A549 (cell line): ENCODE results near the gene TRUB1. TPM values are rescaled to one million over a fixed set of nuclear protein-coding genes. Genes with fewer than 3 reads are reported as not detected.

Source experiments
- ATAC-seq, 2 experiments: fragments of 200-7000 bp in 1 of 2; fragments of >200 bp in 1 of 2; cut with Nextera tagmentation in 1 of 2; cut with Tn5 transposase in 1 of 2; 3 replicates each; pipeline versions ENCODE4 v1.8.0 to v1.9.1; 2018 to 2020; ENCODE audit warnings: mild to moderate bottlenecking in 1 of 2, moderate library complexity in 1 of 2
- CTCF ChIA-PET: fragments of 300-600 bp; sonication (Branson Sonifier 250); formaldehyde crosslinking; extraction: SDS; loops from one replicate; lab custom pipeline; 2021; ENCODE audit warnings: antibody characterized with exemption, inconsistent platforms; lab: Yijun Ruan, JAX
- POLR2A ChIA-PET: fragments of 350-600 bp; formaldehyde crosslinking; extraction: SDS; loops from one replicate; lab custom pipeline; 2021; ENCODE audit warnings: antibody characterized with exemption, inconsistent platforms; lab: Yijun Ruan, JAX
- DNase-seq, 2 experiments: peaks; one replicate each; pipeline versions ENCODE4 v3.0.0 to v3.0.0-alpha.2; 2011 to 2016; ENCODE audit warnings: low read depth in 1 of 2, low spot score in 1 of 2
- FAIRE-seq: peaks from 2 replicates; lab custom pipeline; 2011; peaks lifted over from hg19 to GRCh38; lab: Jason Lieb, UNC
- H3K27ac ChIP-seq, 2 experiments: fragments of >200 bp; sonication (Bioruptor Twin); formaldehyde crosslinking; 3 replicates each; pipeline ENCODE4 v1.5.1; 2016 to 2017
- H3K4me1 ChIP-seq: fragments of >200 bp; sonication (Bioruptor Twin); formaldehyde crosslinking; 3 replicates; pipeline ENCODE4 v1.6.1; 2016
- H3K4me2 ChIP-seq: fragments of >200 bp; sonication (Bioruptor Twin); formaldehyde crosslinking; 3 replicates; pipeline ENCODE4 v1.6.1; 2016
- H3K4me3 ChIP-seq: fragments of >200 bp; sonication (Bioruptor Twin); formaldehyde crosslinking; 3 replicates; pipeline ENCODE4 v1.5.1; 2016
- H3K9me3 ChIP-seq: fragments of >200 bp; sonication (Bioruptor Twin); formaldehyde crosslinking; 3 replicates; pipeline ENCODE4 v1.6.1; 2016
- CHD2 ChIP-seq: fragments of 150-350 bp; IDR thresholded peaks from 2 replicates; pipeline ENCODE4 v1.6.1; 2014; ENCODE audit warnings: low read length; ENCODE audit not compliant: partially characterized antibody
- CHD4 ChIP-seq: fragments of 200-600 bp; sonication (generic); IDR thresholded peaks from 2 replicates; pipeline ENCODE4 v1.6.1; 2016; ENCODE audit warnings: antibody characterized with exemption, mild to moderate bottlenecking, borderline replicate concordance
- EHF ChIP-seq: fragments of 250-450 bp; sonication (Bioruptor Pico); IDR thresholded peaks from 2 replicates; pipeline ENCODE4 v1.5.0; 2020; ENCODE audit warnings: mild to moderate bottlenecking
- EHMT2 ChIP-seq: fragments of 200-600 bp; sonication (generic); IDR thresholded peaks from 2 replicates; pipeline ENCODE4 v1.6.1; 2016; ENCODE audit warnings: antibody characterized with exemption, low read depth, mild to moderate bottlenecking, moderate library complexity
- FOSB ChIP-seq: fragments of 250-450 bp; sonication (Bioruptor Pico); IDR thresholded peaks from 2 replicates; pipeline ENCODE4 v1.5.0; 2020; ENCODE audit warnings: mild to moderate bottlenecking, moderate library complexity
- FOSL2 ChIP-seq, 2 experiments: fragments of 450-650 bp in 1 of 2; fragments of >200 bp in 1 of 2; sonication (Bioruptor Twin) in 1 of 2; formaldehyde crosslinking; IDR thresholded peaks; 2 replicates each; pipeline versions ENCODE4 v1.5.0 to v1.6.1; 2016 to 2020; ENCODE audit warnings: mild to moderate bottlenecking in 1 of 2, moderate library complexity in 1 of 2
- GATA3 ChIP-seq: IDR thresholded peaks from 2 replicates; pipeline ENCODE4 v1.6.1; 2012; ENCODE audit warnings: borderline replicate concordance
- HDAC2 ChIP-seq: fragments of 200-600 bp; sonication (generic); IDR thresholded peaks from 2 replicates; pipeline ENCODE4 v1.6.1; 2016
- HEYL ChIP-seq: fragments of 250-450 bp; sonication (Bioruptor Pico); IDR thresholded peaks from 2 replicates; pipeline ENCODE4 v1.8.0; 2021; ENCODE audit warnings: mild to moderate bottlenecking, moderate library complexity
- HOXA7 ChIP-seq: fragments of 250-450 bp; sonication (Bioruptor Pico); IDR thresholded peaks from 2 replicates; pipeline ENCODE4 v1.5.0; 2020; ENCODE audit warnings: mild to moderate bottlenecking, moderate library complexity
- JUNB ChIP-seq: fragments of >200 bp; sonication (Bioruptor Twin); formaldehyde crosslinking; IDR thresholded peaks from 2 replicates; pipeline ENCODE4 v1.6.1; 2016
- KDM5A ChIP-seq: fragments of 200-600 bp; sonication (generic); IDR thresholded peaks from 2 replicates; pipeline ENCODE4 v1.6.1; 2016; ENCODE audit warnings: antibody characterized with exemption, mild to moderate bottlenecking
- MAFK ChIP-seq: fragments of 450-650 bp; IDR thresholded peaks from 2 replicates; pipeline ENCODE4 v1.6.1; 2014; ENCODE audit not compliant: partially characterized antibody
- MYC ChIP-seq: IDR thresholded peaks from 2 replicates; pipeline ENCODE4 v1.6.1; 2012; ENCODE audit warnings: mild to moderate bottlenecking, inconsistent platforms, low read length, improper control_type of control experiment, borderline replicate concordance
- PHF8 ChIP-seq: fragments of 200-600 bp; sonication (generic); IDR thresholded peaks from 2 replicates; pipeline ENCODE4 v1.6.1; 2016; ENCODE audit warnings: low read depth, mild to moderate bottlenecking, antibody characterized with exemption, moderate library complexity, borderline replicate concordance
- RAD21 ChIP-seq, 2 experiments: fragments of >200 bp in 1 of 2; sonication (Bioruptor Twin) in 1 of 2; formaldehyde crosslinking in 1 of 2; IDR thresholded peaks in 1 of 2; conservative IDR thresholded peaks in 1 of 2; 2 replicates in 1 of 2; 3 replicates in 1 of 2; pipeline ENCODE4 v1.6.1; 2012 to 2018; ENCODE audit warnings: inconsistent platforms in 1 of 2
- RARB ChIP-seq: fragments of 250-450 bp; sonication (Bioruptor Pico); IDR thresholded peaks from 2 replicates; pipeline ENCODE4 v1.8.0; 2021; ENCODE audit warnings: mild to moderate bottlenecking, moderate library complexity
- RNF2 ChIP-seq: fragments of 200-600 bp; sonication (generic); IDR thresholded peaks from 2 replicates; pipeline ENCODE4 v1.6.1; 2016; ENCODE audit warnings: low read depth, mild to moderate bottlenecking, antibody characterized with exemption, moderate library complexity, borderline replicate concordance
- SMC3 ChIP-seq: fragments of >200 bp; sonication (Bioruptor Twin); formaldehyde crosslinking; IDR thresholded peaks from 3 replicates; pipeline ENCODE4 v1.6.1; 2018; ENCODE audit warnings: inconsistent platforms
- SREBF2 ChIP-seq: fragments of 450-650 bp; IDR thresholded peaks from 2 replicates; pipeline ENCODE4 v1.6.1; 2014; ENCODE audit warnings: mild to moderate bottlenecking, moderate library complexity
- TFCP2L1 ChIP-seq: fragments of 250-450 bp; sonication (Bioruptor Pico); IDR thresholded peaks from 2 replicates; pipeline ENCODE4 v1.5.0; 2021; ENCODE audit warnings: mild to moderate bottlenecking
- TP53 ChIP-seq: fragments of 250-450 bp; sonication (Bioruptor Pico); IDR thresholded peaks from 2 replicates; pipeline ENCODE4 v1.5.0; 2021; ENCODE audit warnings: mild to moderate bottlenecking, moderate library complexity
- ZC3H11A ChIP-seq: fragments of 450-650 bp; IDR thresholded peaks from 2 replicates; pipeline ENCODE4 v1.6.1; 2014; ENCODE audit warnings: antibody characterized with exemption, mild to moderate bottlenecking
- ZFP36 ChIP-seq: fragments of 450-650 bp; IDR thresholded peaks from 2 replicates; pipeline ENCODE4 v1.6.1; 2014; ENCODE audit warnings: borderline replicate concordance; ENCODE audit not compliant: partially characterized antibody
- ZNF302 ChIP-seq: fragments of 250-450 bp; sonication (Bioruptor Pico); IDR thresholded peaks from 2 replicates; pipeline ENCODE4 v1.9.0; 2021; ENCODE audit warnings: inconsistent platforms, mild to moderate bottlenecking, moderate library complexity
- ZSCAN20 ChIP-seq: fragments of 250-450 bp; sonication (Bioruptor Pico); IDR thresholded peaks from 2 replicates; pipeline ENCODE4 v1.8.0; 2022; ENCODE audit warnings: mild to moderate bottlenecking, moderate library complexity
- WGBS: methylation state at CpG from one replicate; pipeline ENCODE4 v1.1.6; 2017; ENCODE audit errors: missing lambda C conversion rate; 5-methylcytosine and 5-hydroxymethylcytosine counted together
- polyA plus RNA-seq, 4 experiments: library from polyadenylated mRNA; depleted of rRNA in 3 of 4; stranded (reverse); fragments of >200 nt; fragmentation: RNase III in 1 of 4; extraction: RNeasy Plus Mini Kit Qiagen cat#74134 plus additional on column Dnase treatment in 1 of 4; gene quantifications; 2 replicates in 3 of 4; 3 replicates in 1 of 4; pipeline ENCODE4 v1.2.3, GENCODE V29; 2011 to 2017
- TF ChIP-seq, protein P1 (sequence below): fragments of 250-450 bp; sonication (Bioruptor Pico); IDR thresholded peaks from 2 replicates; pipeline ENCODE4 v1.5.0; 2021; ENCODE audit warnings: mild to moderate bottlenecking, moderate library complexity, borderline replicate concordance
- TF ChIP-seq, protein P2 (sequence below): fragments of 250-450 bp; sonication (Bioruptor Pico); IDR thresholded peaks from 2 replicates; pipeline ENCODE4 v1.5.0; 2020; ENCODE audit warnings: low read depth, mild to moderate bottlenecking, moderate library complexity
- TF ChIP-seq, protein P3 (sequence below): fragments of 150-350 bp; IDR thresholded peaks from 2 replicates; pipeline ENCODE4 v1.6.1; 2014; ENCODE audit warnings: low read depth, mild to moderate bottlenecking, low read length

The TRUB1 gene
- polyA plus RNA-seq, 2 of the 4 experiments (the other 2 are of a cell fraction), result 19.5 to 40.4 TPM

DNA sequence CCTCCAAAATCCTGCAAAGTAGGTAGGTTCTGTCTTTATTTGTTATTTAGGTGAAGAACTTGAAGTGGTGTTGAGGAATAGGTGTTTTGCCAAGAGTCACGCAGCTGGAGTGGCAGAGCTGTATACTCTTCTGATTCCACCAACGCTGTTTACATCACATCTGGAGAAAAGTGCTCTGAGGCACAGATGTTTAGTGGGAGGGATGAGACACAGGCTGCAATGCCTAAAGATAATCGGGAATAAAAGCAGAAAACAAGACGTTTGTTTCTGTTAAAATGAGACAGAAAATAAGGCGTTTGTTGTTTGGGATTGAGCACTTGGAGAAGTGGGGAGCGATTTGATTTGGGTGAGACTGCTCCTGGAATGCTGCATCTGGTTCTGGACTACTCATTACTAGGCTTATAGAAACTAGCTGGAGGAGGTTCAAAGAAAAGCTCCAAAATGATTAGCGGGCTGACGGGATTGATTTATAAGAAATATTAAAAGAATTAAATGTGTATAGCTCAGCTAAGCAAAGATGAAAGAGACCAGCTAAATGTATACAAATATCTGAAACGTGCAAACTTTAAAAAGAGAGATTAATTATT, 54.3 kb downstream of the TRUB1 start:
- Histone ChIP-seq H3K27ac (no peak overlapping the region), H3K4me1 (no peaks in the 10 kb centered on the region), H3K4me2 (no peak overlapping the region), H3K4me3 (no peak overlapping the region), H3K9me3 (no peaks in the 10 kb centered on the region)
- TF ChIP-seq HEYL (no peak), KDM5A (no peak), FOSB (CRISPR knock-in tag) (no peak), EHF (CRISPR knock-in tag) (no peak), HOXA7 (CRISPR knock-in tag) (no peak), GATA3 (no peak), EHMT2 (no peak), HDAC2 (no peak), RAD21 (conservative IDR thresholded peaks at IDR 0.05 in 1 of 2, IDR thresholded peaks at IDR 0.05 in 1 of 2) (no peak), ZC3H11A (no peak), SREBF2 (no peak), TP53 (CRISPR knock-in tag) (no peak), FOSL2 (IDR thresholded peaks at IDR 0.05) (no peak), FOSL2 (CRISPR knock-in tag; IDR thresholded peaks at IDR 0.05) (no peak), ZNF302 (CRISPR knock-in tag) (no peak)
- TF ChIP-seq, protein P1, sequence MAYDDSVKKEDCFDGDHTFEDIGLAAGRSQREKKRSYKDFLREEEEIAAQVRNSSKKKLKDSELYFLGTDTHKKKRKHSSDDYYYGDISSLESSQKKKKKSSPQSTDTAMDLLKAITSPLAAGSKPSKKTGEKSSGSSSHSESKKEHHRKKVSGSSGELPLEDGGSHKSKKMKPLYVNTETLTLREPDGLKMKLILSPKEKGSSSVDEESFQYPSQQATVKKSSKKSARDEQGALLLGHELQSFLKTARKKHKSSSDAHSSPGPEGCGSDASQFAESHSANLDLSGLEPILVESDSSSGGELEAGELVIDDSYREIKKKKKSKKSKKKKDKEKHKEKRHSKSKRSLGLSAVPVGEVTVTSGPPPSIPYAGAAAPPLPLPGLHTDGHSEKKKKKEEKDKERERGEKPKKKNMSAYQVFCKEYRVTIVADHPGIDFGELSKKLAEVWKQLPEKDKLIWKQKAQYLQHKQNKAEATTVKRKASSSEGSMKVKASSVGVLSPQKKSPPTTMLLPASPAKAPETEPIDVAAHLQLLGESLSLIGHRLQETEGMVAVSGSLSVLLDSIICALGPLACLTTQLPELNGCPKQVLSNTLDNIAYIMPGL (CRISPR knock-in tag), result no peak
- TF ChIP-seq, protein P2, sequence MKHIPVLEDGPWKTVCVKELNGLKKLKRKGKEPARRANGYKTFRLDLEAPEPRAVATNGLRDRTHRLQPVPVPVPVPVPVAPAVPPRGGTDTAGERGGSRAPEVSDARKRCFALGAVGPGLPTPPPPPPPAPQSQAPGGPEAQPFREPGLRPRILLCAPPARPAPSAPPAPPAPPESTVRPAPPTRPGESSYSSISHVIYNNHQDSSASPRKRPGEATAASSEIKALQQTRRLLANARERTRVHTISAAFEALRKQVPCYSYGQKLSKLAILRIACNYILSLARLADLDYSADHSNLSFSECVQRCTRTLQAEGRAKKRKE (CRISPR knock-in tag), result no peak
- 69% methylated on average over 9 of the region's 9 CpGs for whole genome bisulfite sequencing
- FAIRE-seq (no peak), DNase-seq (no peak), ATAC-seq (no peak)
- ChIA-PET POLR2A (no interaction called here), CTCF (interaction anchor here (0.5 kb wide), 1 partner anchor 9 kb away, joined by 3 read pairs; no protein-coding TSS in a partner anchor)

DNA sequence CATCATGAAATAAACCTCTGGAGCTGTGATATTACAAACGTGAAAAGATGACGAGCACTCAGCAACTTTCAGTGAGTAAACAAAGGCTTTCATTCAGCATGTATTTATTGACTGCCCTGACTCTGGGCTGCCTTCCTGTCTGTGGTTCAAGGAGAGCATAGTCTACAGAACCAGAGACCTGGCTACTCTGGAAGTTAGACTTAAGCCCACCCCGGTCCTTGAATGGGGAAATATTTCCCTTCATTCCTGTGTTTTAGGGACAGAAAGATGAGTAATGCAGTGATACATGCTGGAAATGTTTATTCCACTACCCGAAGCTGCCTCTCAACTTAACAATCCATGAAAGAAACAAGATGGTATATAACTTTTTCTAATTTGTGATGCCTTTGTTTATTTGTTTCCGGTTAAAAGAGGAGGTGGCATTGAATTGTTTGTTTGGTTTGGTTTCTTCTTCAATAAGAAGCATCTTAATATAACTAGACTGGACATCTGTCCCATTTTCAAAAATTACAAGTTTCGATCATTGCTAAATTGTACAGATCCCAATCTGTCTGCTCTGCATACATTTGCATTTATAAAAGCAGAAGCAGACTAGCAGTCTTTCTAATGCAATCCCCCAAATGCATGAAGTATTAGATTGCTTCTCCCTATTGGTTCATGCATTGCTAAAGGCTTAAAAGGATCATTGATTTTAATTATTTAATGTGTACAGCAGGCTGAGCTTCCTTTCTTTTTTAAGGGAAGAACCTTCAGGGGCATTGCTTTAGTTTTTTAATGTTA, 57.7 kb downstream of the TRUB1 start:
- no peak for ATAC-seq
- CTCF ChIA-PET, result interaction anchor here (1.2 kb wide), 1 partner anchor 21 kb away, joined by 3 read pairs; no protein-coding TSS in a partner anchor
- POLR2A ChIA-PET, result no interaction called here
- Histone ChIP-seq H3K4me1 (no peaks in the 10 kb centered on the region), H3K27ac (no peak overlapping the region), H3K9me3 (no peaks in the 10 kb centered on the region), H3K4me2 (no peak overlapping the region), H3K4me3 (no peak overlapping the region)
- DNase-seq, result no peak
- peak; percentile 43 for FAIRE-seq
- 75% methylated on average over 6 of the region's 6 CpGs for WGBS
- no peak for TF ChIP-seq MAFK
- no peak for TF ChIP-seq HOXA7 (CRISPR knock-in tag)

DNA sequence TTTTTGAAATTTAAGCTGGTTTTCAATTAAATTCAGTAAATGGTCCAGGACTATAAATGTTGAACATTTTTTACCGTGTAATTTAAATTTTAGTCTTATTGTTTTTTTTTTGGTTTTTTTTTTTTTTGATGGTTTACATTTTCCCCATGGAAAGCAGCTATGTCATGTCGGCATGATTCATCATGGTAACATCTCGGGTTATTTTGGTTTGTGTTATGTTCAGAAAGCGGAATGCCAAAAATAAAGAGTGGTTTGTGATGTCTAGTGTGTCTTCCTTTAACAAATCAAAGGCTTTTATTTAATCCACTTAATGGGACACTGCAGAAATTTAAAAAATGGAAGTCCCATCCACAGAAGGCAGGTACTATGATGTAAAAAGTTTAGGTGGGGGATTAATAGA, 58.5 kb downstream of the TRUB1 start:
- Histone ChIP-seq H3K4me3 (no peak overlapping the region), H3K9me3 (no peaks in the 10 kb centered on the region), H3K27ac (no peak overlapping the region), H3K4me2 (no peak overlapping the region), H3K4me1 (no peaks in the 10 kb centered on the region)
- ChIA-PET CTCF (interaction anchor here (1.2 to 1.4 kb wide), 2 partner anchors 9 to 20 kb away, joined by 3 to 5 read pairs; no protein-coding TSS in a partner anchor), POLR2A (no interaction called here)
- DNase-seq (no peak), ATAC-seq (no peak), FAIRE-seq (no peak)
- 73% methylated on average over 4 of the region's 4 CpGs for WGBS
- no peak for TF ChIP-seq TFCP2L1 (CRISPR knock-in tag)
- TF ChIP-seq CHD4, result no peak
- TF ChIP-seq ZFP36, result no peak
- TF ChIP-seq HOXA7 (CRISPR knock-in tag), result no peak
- TF ChIP-seq RNF2, result no peak
- no peak for TF ChIP-seq PHF8
- TF ChIP-seq HDAC2, result no peak
- no peak for TF ChIP-seq RARB
- TF ChIP-seq, protein P3, sequence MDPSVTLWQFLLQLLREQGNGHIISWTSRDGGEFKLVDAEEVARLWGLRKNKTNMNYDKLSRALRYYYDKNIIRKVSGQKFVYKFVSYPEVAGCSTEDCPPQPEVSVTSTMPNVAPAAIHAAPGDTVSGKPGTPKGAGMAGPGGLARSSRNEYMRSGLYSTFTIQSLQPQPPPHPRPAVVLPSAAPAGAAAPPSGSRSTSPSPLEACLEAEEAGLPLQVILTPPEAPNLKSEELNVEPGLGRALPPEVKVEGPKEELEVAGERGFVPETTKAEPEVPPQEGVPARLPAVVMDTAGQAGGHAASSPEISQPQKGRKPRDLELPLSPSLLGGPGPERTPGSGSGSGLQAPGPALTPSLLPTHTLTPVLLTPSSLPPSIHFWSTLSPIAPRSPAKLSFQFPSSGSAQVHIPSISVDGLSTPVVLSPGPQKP, result no peak
- no peak for TF ChIP-seq JUNB
- no peak for TF ChIP-seq FOSL2 (IDR thresholded peaks at IDR 0.05)
- no peak for TF ChIP-seq FOSL2 (CRISPR knock-in tag; IDR thresholded peaks at IDR 0.05)
- TF ChIP-seq HEYL, result no peak
- no peak for TF ChIP-seq CHD2
- TF ChIP-seq ZSCAN20, result no peak
- TF ChIP-seq RAD21 (conservative IDR thresholded peaks at IDR 0.05 in 1 of 2, IDR thresholded peaks at IDR 0.05 in 1 of 2), result no peak
- TF ChIP-seq MAFK, result no peak
- no peak for TF ChIP-seq MYC
- TF ChIP-seq SMC3, result no peak
- TF ChIP-seq SREBF2, result no peak
